ENCODE measurements around the gene NME8.
A peak's percentile ranks its signal among the peaks of the same experiment; 100 is the strongest.
"Not testable (repeated sequence)": the region's sequence is repeated elsewhere in the genome, so short reads cannot be mapped to it uniquely, and the experiment has no call there.

NME8 gene, protein sequence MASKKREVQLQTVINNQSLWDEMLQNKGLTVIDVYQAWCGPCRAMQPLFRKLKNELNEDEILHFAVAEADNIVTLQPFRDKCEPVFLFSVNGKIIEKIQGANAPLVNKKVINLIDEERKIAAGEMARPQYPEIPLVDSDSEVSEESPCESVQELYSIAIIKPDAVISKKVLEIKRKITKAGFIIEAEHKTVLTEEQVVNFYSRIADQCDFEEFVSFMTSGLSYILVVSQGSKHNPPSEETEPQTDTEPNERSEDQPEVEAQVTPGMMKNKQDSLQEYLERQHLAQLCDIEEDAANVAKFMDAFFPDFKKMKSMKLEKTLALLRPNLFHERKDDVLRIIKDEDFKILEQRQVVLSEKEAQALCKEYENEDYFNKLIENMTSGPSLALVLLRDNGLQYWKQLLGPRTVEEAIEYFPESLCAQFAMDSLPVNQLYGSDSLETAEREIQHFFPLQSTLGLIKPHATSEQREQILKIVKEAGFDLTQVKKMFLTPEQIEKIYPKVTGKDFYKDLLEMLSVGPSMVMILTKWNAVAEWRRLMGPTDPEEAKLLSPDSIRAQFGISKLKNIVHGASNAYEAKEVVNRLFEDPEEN

DNA sequence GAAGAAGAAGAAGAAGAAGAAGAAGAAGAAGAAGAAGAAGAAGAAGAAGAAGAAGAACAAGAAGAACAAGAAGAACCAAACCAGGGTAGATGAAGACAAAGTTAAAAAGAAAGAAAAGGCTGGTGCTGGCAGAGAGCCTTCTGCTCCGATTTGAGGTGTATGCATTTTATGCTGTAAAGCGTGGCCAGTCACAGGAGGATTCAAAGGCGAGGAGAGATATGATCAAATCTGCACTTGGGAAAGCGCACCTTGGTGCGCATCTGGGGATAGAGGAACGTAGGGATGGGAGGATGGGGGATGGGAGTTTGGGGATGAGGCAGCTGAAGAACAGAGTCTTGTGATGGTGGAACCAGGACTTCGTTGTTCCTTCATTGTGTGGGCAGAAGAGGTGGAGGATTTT, at the start of gene NME8:
Gene NME8 (plus strand): TSS at position 301 of the 400 bp plus-strand sequence. CDS start 1,670 bp downstream, outside the sequence.
- no peak for DNase-seq

DNA sequence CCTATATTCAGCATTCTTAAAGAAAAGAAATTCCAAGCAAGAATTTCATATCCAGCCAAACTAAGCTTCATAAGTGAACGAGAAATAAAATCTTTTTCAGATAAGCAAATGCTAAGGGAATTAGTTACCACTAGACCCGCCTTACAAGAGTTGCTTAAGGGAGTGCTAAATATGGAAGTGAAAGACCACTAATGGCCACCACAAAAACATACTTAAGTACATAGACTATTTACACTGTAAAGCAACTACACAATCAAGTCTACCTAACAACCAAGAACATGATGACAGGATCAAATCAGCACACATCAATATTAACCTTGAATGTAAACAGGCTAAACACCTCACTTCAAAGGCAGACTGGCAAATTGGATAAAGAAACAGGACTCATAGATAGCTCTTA, 42.2 kb upstream of the NME8 start:
- no peak for DNase-seq

DNA sequence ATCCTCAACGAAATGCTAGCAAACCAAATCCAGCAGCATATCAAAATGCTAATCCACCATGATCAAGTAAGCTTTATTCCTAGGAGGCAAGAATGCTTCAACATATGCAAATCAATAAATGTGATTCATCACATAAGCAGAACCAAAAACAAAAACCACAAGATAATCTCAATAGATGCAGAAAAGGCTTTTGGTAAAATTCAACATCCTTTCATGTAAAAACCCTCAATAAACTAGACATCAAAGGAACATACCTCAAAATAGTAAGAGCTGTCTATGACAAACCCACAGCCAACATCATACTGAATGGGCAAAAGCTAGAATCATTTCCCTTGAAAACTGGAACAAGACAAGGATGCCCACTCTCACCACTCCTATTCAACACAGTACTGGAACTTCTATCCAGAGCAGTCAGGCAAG, 36.2 kb upstream of the NME8 start:
- not testable (repeated sequence) for DNase-seq

DNA sequence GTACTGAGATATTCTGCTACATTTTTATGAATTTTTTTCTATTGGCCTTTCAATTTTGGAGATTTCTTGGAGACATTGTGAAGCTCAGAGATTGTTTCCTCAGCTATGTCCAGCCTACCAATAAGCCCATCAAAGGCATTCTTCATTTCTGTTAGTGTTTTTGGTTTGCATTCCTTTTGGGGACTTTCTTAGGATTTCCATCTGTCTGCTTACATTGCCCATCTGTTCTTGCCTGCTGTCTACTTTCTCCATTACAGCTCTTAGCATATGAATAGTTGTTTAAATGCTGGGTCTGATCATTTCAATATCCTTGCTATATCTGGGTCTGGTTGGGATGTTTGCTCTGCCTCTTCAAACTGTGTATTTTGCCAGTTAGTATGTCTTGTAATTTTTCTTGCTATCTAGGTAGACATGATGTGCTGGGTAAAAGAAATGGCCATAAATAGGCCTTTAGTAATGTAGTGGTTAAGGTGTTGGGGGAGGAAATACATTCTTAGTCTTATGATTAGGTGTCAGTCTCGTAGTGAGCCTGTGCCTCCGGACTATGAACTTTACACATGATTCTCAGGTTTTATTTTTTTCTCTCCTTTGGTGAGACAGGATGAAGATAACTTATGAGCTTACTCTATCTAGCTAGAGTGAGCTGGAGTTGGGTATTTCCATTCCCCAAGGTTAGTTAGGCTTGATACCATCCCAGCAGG, 32.6 kb upstream of the NME8 start:
- peak; percentile 53 for DNase-seq

DNA sequence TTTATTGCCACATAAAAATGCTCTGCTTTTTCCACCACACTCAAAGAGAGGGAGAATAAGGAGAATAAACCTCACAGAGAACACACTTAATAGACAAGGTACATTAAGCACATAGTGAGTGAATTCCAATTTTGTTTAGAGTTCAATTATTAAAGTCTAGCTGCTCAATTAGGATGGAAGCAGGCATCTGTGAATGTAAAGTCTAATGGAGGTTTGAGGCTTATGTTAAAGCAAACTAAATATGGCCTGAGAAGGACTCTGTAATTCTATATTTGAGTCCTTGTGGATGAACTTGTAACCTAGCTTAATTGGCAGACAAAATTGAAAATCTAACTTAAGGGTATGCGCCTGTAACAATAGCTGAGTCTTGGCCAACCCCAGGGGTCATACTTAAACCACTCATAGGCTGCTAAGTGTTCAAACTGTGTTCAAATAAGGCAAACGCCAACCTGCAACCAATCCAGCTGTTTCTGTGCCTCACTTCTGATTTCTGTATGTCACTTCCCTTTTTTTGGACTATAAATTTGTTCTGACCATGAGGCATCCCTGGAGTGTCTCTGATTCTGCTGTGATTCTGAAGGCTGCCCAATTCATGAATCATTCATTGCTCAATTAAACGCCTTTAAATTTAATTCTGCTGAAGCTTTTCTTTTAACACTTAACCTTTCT, 31.3 kb upstream of the NME8 start:
- DNase-seq, result no peak

DNA sequence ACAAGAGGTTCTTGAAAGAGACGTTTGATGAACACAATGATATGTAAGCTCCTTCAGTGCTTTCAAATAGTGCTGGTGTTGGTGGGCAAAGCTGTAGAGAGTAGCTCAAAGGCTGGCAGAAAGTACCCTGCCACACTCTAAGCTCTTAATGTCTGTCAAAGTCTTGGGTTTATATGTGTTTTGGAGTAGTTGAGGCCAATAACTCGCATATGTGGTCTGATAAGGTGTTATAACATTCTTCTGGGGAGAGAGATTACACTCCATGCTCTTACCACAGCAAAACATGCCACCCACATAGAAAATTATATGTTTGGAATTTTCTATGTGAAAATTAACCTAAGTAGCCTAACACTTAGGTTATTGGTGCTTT, 30.8 kb upstream of the NME8 start:
- DNase-seq, result no peak

DNA sequence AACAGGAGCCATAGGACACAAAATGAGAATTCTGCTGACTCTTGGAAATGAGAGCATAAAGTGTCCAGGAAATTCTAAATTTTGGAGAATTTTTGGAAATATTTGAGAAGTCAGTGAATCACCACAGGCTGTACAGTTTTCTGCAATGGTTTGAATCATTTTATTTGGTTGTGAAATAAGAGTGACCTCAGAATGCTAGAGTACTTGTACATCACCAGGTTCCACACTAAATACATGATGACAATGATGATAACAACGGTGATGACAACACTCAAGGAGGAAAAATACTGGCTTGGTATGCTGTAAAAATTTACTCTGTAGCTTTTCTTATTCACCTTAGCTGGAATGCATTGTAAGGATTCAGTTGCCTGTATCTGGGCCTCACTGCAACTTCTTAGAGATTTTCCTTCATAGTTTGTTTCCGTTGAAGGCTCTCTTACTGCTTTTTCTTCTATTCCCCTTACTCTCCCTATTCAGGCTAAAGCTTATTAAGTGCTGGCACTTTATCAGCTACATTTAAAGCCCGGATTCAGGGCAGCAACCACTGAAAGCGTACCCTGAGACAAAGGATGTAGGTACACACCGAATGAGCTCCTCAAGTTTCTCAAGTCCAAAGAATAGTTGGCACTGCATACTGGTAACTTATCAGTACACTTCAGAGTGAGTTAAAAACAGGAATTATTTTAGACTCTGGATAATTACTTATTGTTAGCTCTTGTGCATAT, 30.2 kb upstream of the NME8 start:
- DNase-seq, result no peak

DNA sequence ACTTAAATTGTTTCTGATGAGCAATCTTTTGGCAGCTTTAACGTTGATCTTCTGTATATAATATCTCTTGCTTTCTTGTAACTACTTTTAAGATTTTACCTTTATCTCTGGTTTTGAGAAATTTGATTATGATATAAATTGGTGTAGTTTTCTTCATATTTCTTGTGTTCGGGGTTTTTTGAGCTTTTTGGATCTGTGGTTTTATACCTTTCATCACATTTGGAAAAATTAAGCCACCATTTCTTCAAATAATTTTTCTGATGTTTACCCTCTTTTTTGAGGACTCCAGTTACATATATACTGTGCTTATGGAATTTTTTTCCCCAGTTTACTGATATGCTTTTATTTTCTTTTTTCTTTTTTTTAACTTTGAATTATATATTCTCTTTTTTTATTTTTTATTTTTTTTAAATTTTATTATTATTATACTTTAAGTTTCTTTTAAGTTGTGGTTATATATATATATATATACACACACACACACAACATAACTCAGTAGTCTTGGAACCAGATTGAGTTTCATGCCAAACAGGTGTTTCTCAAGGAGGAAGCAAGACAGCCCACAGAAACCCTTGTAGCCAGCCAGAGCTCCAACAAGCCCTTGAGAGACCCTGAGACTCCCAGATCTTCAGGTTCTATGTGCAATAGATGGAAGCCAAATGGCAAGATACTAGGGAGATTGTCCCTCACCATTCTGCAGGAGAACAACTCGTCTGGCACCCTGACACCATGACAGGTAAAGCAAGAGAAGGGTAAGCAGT, 27.5 kb upstream of the NME8 start:
- no peak for DNase-seq

DNA sequence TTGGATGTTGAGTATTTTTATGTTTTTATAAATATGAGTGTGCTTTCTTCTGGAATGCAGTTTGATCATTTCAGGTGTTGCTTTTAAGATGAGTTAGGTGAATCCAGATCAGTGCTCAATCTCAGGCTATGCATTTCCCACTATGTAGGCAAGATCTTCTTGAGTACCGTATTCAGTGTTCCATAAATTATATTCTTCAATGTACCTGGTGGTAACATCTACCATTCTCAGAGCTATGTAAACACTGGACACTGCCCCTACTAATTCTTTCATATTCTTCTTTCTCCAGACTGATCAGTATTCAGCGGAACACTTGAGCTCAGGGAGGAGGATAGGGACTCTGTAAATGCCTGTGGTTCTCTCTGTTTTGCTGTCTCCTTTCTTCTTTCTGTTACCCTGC, 25.5 kb upstream of the NME8 start:
- DNase-seq, result no peak

DNA sequence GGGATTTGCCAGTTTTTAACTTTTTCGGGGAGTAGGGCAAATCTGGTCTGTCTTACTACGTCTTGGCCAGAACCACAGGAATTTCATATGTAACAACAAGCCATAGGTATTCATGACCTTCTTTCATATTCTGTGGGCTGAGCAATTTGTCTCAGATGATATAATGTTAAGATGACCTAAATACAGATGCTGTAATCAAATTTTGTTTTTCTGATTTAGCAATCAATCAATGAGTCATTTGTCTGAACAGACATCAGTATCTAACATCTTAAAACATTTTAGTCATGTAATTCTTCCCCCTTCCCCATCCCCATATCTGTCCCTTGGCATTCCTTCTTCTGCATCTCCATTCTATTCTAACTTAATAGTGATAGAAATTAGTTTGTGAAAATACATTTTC, 24.8 kb upstream of the NME8 start:
- no peak for DNase-seq

DNA sequence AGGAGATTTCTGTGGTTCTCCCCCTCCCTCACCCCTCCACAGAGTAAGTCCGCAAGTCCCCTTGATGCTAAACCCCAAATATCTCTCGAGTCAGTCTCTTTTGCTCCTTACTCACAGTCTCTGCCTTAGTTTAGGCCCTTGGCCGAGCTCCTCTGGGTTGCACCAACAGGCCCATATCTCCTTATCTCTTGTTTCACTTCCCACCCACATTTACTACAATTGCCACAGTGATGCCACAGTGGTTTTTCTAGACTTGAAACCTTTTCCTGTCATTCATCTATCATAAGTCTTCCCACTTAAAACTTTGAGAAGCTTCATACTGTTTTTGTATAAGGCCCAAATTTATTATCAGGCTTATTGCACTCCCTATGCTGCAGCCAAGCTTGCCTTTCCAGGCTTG, 23.4 kb upstream of the NME8 start:
- DNase-seq, result no peak

DNA sequence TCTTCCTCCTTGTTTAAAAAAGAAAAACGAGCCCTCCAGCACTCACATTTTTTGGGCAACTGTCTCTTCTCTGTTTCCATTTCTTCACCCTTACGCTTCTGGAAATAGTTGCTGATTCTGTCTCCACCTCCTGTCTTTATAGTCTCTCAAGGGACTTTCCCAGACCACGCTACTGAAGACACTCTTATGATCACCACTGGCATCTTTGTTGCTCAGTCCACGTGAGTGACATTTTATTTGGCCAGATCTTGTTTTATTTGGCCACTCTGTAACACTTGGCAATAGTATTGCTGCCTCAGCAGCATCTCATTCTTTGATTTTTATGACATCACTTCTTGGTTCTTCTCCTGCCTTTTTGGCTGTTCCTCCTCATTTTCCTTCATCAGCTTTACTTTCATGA, 21.6 kb upstream of the NME8 start:
- DNase-seq, result no peak

DNA sequence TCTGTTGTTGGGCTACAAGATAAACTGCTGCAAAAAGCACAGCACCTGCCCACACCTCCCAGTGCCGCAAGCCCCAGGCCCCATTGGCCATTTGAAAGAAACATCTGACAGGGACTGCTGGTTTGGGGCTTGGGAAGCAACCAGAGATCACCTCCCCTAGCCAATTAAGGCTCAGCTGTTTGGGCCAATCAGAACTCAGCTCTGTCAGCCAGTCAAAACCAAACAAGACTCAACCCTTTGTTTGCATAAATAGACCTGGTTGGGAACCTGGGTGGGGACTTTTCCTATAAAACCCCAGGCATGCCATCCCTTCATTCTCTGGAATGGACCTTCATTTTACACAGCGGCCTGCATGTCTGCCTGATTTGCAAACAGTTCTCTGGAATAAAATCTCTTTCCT, 17.2 kb upstream of the NME8 start:
- DNase-seq, result no peak

DNA sequence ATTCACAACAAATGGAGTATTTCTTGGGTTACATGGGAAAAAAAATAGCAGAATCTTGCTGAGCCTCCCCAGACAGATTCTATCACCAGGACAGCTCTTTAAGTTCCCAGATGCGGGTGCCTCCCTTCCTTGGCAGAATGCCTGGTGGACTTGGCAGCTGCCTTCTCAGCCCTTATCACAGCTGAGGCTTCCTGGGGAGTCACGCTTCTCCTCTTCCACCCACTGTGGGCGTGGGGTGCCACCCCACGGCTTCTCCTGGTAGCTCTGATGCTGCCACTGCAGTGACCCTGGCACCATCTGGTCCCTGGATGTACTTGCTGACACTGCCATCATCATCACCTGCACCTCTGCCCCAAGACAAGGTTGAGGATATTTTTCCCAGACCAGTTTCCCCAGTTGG, 16.2 kb upstream of the NME8 start:
- DNase-seq, result peak; percentile 97

DNA sequence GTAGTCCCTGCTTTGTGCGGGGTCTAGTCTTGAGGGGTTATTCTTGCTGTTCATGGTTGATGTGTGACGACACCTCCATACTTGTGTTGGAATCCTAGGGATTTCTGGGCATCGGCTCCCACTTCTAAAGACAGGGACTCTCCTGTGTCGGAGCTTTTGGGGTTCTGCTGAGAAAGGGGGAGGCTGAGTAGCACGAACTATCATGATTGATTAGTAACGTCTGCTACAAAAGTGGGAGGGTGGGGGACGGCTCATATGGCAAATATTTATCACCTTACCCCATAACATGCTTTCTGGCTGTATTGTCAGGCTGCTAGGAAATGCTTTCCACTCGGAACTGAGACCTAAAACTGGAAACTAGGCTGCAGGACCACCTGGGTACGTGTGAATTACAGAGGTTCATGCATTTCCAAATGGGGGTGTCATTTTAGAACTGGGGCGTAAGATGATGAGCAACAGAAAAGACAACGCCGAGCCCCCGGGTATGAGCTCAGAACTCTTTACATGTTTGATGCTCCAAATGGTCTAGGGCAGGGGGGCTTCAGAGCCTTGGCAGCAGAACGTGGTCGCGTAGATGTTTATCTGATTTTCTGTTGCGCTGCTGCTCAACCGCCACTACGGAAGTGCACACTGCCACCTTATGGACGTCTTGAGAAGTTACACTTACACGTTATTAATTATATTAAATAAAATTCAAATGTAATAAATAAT, 15.1 kb upstream of the NME8 start:
- DNase-seq, result peak; percentile 52

DNA sequence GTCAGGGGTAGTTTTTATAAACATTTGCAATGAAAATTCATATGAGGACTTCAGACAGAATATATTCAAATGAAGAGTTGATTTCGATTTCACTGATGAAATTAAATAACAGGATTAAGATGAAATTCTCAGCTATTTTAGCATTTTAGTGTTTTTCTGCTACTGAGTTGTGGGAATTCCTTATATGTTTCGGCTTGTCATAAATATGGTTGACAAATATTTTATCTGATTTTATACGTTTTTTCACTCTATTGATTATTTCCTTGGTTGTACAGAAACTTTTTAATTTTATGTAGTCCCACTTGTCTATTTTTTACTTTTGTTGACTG, 14.6 kb upstream of the NME8 start:
- DNase-seq, result no peak

DNA sequence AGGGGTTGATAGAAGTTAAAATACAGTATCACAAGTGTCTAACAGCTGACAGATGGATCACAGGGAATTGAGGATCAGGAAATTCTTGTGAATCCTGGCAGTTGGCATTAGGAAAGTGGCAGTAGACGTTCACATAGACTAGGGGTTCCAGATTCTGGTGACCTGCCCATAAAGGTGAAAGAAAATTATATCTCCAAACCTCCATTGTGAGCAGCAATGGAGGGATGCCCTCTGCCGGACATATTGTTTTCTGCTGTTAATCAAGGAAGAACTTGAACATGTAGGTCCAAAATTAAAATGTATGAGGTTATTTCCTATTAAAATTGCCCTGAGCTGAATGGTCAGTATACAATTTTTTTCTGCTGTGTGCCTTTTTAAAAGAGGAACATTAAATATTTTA, 5.1 kb downstream of the NME8 start:
- peak; percentile 11 for DNase-seq

DNA sequence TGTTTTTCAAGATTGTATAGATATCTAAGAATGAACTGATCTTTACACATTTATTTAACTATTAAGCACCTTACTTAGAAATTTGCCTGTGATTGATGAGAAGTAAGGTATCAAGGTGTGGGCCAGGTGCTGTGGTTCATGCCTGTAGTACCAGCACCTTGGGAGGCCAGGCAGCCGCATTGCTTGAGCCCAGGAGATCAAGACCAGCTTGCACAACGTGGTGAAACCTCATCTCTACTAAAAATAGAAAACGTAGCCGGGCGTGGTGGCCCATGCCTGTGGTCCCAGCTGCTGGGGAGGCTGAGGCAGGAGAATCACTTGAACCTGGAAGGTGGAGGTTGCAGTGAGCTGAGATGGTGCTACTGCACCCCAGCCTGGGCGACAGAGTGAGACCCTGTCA, 33.7 kb downstream of the NME8 start:
- no peak for DNase-seq

DNA sequence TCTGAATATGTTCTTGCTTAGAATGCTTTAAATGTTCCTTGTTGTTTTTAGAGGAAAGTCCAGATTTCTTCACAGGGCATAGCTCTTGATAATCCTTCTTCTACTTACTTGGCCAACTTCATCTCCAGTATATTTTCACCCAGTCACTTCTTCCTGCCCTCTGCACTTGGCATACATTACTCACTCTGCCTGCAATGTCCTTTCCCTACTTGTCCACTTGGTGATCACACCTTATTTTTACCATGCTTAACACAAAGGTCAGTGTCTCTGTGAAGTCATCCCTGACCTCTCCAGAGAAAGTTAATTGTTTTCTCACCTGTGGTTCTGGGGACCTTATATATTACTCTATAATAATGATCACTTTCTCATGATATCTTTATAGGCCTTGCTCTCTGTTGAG, 45.0 kb downstream of the NME8 start:
- no peak for DNase-seq

DNA sequence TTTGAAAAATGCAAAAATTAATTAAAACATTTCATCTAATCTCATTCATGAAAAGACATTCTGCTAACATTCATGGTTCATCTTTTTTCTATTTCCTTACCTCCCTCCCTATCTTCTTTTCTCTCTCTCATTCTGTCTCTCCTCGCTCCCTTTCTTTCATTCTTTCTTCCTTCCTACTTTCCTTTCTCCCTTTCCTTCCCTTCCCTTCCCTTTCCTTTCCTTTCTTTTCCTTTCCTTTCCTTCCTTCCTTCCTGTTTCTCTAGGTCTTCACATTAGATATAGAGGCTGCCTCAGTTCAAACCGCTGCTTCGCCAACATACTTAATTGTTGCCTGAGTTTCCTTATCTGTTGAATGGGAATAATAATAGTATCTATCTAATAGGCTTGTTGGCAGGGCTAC, 46.3 kb downstream of the NME8 start:
- no peak for DNase-seq

DNA sequence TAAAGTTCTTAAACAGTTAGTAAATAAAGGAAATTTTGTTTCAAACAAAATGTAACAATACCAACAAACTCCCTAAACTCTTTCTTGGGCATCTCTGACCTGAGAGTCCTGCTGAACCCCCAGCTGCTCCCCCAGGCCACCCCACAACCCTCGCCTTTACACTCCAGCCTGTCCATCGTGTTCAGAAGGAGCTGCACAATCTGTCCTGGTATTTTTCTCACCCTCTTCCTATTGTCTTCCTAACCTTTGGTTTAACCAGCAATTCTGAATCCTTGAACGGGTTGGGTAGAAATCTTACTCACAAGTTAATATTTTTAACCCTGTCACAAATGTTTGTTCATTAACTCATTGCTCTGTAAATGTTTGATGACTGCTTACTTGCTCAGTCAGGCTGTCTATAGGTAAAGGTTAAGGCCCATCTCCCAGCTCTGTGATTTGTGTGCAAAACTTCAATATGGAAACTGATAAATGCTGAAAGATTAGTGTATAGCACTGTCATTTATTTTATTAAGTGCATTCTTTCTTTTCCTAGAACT, 51.4 kb downstream of the NME8 start:
- no peak for DNase-seq
